ENCODE results near the gene CDK19.
"Not testable (repeated sequence)": the region's sequence is repeated elsewhere in the genome, so short reads cannot be mapped to it uniquely, and the experiment has no call there.

Gene CDK19

GRCh38 chr6:110768057-110768456 is 47.2 kb downstream of the CDK19 start:
- no peaks in the 10 kb centered on the region for H3K27me3 ChIP-seq (ENCODE audit: control insufficient read depth in 5 of 5, insufficient read depth in 4 of 5, low read length in 5 of 5)

GRCh38 chr6:110761371-110761770 is 53.9 kb downstream of the CDK19 start:
- Histone ChIP-seq H3K4me3 (ENCODE audit: low read depth in 1 of 5, low read length in 5 of 5) (no peak overlapping the region), H3K36me3 (ENCODE audit: control insufficient read depth in 5 of 5, insufficient read depth in 5 of 5, low read length in 5 of 5) (no peaks in the 10 kb centered on the region), H3K9me3 (ENCODE audit: control insufficient read depth in 5 of 5, low read length in 5 of 5) (no peaks in the 10 kb centered on the region), H3K27ac (ENCODE audit: low read depth, low read length) (no peak overlapping the region), H3K9ac (ENCODE audit: low read length in 5 of 5) (no peak overlapping the region), H3K4me1 (ENCODE audit: control insufficient read depth in 5 of 5, insufficient read depth in 5 of 5, low read length in 5 of 5) (no peaks in the 10 kb centered on the region), H3K27me3 (ENCODE audit: control insufficient read depth in 5 of 5, insufficient read depth in 4 of 5, low read length in 5 of 5) (no peaks in the 10 kb centered on the region)

More at GRCh38 chr6:110768057-110768456, 47.2 kb downstream of the CDK19 start:
- Histone ChIP-seq H3K9ac (ENCODE audit: low read length in 5 of 5) (no peak overlapping the region), H3K9me3 (ENCODE audit: control insufficient read depth in 5 of 5, low read length in 5 of 5) (peaks cover 0 to 5% (median 3%) of the 10 kb centered on the region in 5 donors), H3K4me3 (ENCODE audit: low read depth in 1 of 5, low read length in 5 of 5) (no peak overlapping the region), H3K4me1 (ENCODE audit: control insufficient read depth in 5 of 5, insufficient read depth in 5 of 5, low read length in 5 of 5) (no peaks in the 10 kb centered on the region), H3K36me3 (ENCODE audit: control insufficient read depth in 5 of 5, insufficient read depth in 5 of 5, low read length in 5 of 5) (peaks cover 0 to 3% (median 0%) of the 10 kb centered on the region in 5 donors), H3K27ac (ENCODE audit: low read depth, low read length) (no peak overlapping the region)

- Histone ChIP-seq H3K27me3 (ENCODE audit: control insufficient read depth in 5 of 5, insufficient read depth in 4 of 5, low read length in 5 of 5) (no peaks in the 10 kb centered on the region), H3K9ac (ENCODE audit: low read length in 5 of 5) (no peak overlapping the region), H3K4me1 (ENCODE audit: control insufficient read depth in 5 of 5, insufficient read depth in 5 of 5, low read length in 5 of 5) (no peaks in the 10 kb centered on the region), H3K27ac (ENCODE audit: low read depth, low read length) (no peak overlapping the region), H3K4me3 (ENCODE audit: low read depth in 1 of 5, low read length in 5 of 5) (no peak overlapping the region), H3K9me3 (ENCODE audit: control insufficient read depth in 5 of 5, low read length in 5 of 5) (no peaks in the 10 kb centered on the region), H3K36me3 (ENCODE audit: control insufficient read depth in 5 of 5, insufficient read depth in 5 of 5, low read length in 5 of 5) (no peaks in the 10 kb centered on the region)
These were observed 54.7 kb downstream of the CDK19 start for GRCh38 chr6:110760589-110760988.

- H3K36me3 ChIP-seq (ENCODE audit: control insufficient read depth in 5 of 5, insufficient read depth in 5 of 5, low read length in 5 of 5); H3K27ac ChIP-seq (ENCODE audit: low read depth, low read length): not testable (repeated sequence)
These were observed 55.2 kb downstream of the CDK19 start for GRCh38 chr6:110760098-110760497.

GRCh38 chr6:110757926-110758325 is 57.3 kb downstream of the CDK19 start:
- Histone ChIP-seq H3K27ac (ENCODE audit: low read depth, low read length) (no peak overlapping the region), H3K36me3 (ENCODE audit: control insufficient read depth in 5 of 5, insufficient read depth in 5 of 5, low read length in 5 of 5) (no peaks in the 10 kb centered on the region), H3K9ac (ENCODE audit: low read length in 5 of 5) (no peak overlapping the region)

More at GRCh38 chr6:110760098-110760497, 55.2 kb downstream of the CDK19 start:
- H3K9me3 ChIP-seq (ENCODE audit: control insufficient read depth in 5 of 5, low read length in 5 of 5); H3K4me1 ChIP-seq (ENCODE audit: control insufficient read depth in 5 of 5, insufficient read depth in 5 of 5, low read length in 5 of 5); H3K9ac ChIP-seq (ENCODE audit: low read length in 5 of 5); H3K27me3 ChIP-seq (ENCODE audit: control insufficient read depth in 5 of 5, insufficient read depth in 4 of 5, low read length in 5 of 5); H3K4me3 ChIP-seq (ENCODE audit: low read depth in 1 of 5, low read length in 5 of 5): not testable (repeated sequence)

GRCh38 chr6:110756817-110757216 is 58.5 kb downstream of the CDK19 start:
- Histone ChIP-seq H3K4me3 (ENCODE audit: low read depth in 1 of 5, low read length in 5 of 5) (no peak overlapping the region), H3K36me3 (ENCODE audit: control insufficient read depth in 5 of 5, insufficient read depth in 5 of 5, low read length in 5 of 5) (no peaks in the 10 kb centered on the region), H3K4me1 (ENCODE audit: control insufficient read depth in 5 of 5, insufficient read depth in 5 of 5, low read length in 5 of 5) (no peaks in the 10 kb centered on the region), H3K9ac (ENCODE audit: low read length in 5 of 5) (no peak overlapping the region), H3K9me3 (ENCODE audit: control insufficient read depth in 5 of 5, low read length in 5 of 5) (no peaks in the 10 kb centered on the region), H3K27me3 (ENCODE audit: control insufficient read depth in 5 of 5, insufficient read depth in 4 of 5, low read length in 5 of 5) (no peaks in the 10 kb centered on the region), H3K27ac (ENCODE audit: low read depth, low read length) (no peak overlapping the region)

More at GRCh38 chr6:110757926-110758325, 57.3 kb downstream of the CDK19 start:
- H3K4me1 ChIP-seq (ENCODE audit: control insufficient read depth in 5 of 5, insufficient read depth in 5 of 5, low read length in 5 of 5), result no peaks in the 10 kb centered on the region
- no peaks in the 10 kb centered on the region for H3K9me3 ChIP-seq (ENCODE audit: control insufficient read depth in 5 of 5, low read length in 5 of 5)
- H3K4me3 ChIP-seq (ENCODE audit: low read depth in 1 of 5, low read length in 5 of 5), result no peak overlapping the region
- H3K27me3 ChIP-seq (ENCODE audit: control insufficient read depth in 5 of 5, insufficient read depth in 4 of 5, low read length in 5 of 5), result no peaks in the 10 kb centered on the region

- no peak overlapping the region for H3K27ac ChIP-seq (ENCODE audit: low read depth, low read length)
- peaks cover 0 to 2% (median 0%) of the 10 kb centered on the region in 5 donors for H3K4me1 ChIP-seq (ENCODE audit: control insufficient read depth in 5 of 5, insufficient read depth in 5 of 5, low read length in 5 of 5)
- H3K27me3 ChIP-seq (ENCODE audit: control insufficient read depth in 5 of 5, insufficient read depth in 4 of 5, low read length in 5 of 5), result no peaks in the 10 kb centered on the region
- H3K9me3 ChIP-seq (ENCODE audit: control insufficient read depth in 5 of 5, low read length in 5 of 5), result no peaks in the 10 kb centered on the region
- no peak overlapping the region for H3K4me3 ChIP-seq (ENCODE audit: low read depth in 1 of 5, low read length in 5 of 5)
- no peaks in the 10 kb centered on the region for H3K36me3 ChIP-seq (ENCODE audit: control insufficient read depth in 5 of 5, insufficient read depth in 5 of 5, low read length in 5 of 5)
- H3K9ac ChIP-seq (ENCODE audit: low read length in 5 of 5), result no peak overlapping the region
These were observed 59.8 kb downstream of the CDK19 start for GRCh38 chr6:110755411-110755834.

- H3K27me3 ChIP-seq (ENCODE audit: control insufficient read depth in 5 of 5, insufficient read depth in 4 of 5, low read length in 5 of 5); H3K9me3 ChIP-seq (ENCODE audit: control insufficient read depth in 5 of 5, low read length in 5 of 5); H3K4me3 ChIP-seq (ENCODE audit: low read depth in 1 of 5, low read length in 5 of 5); H3K36me3 ChIP-seq (ENCODE audit: control insufficient read depth in 5 of 5, insufficient read depth in 5 of 5, low read length in 5 of 5); H3K9ac ChIP-seq (ENCODE audit: low read length in 5 of 5); H3K4me1 ChIP-seq (ENCODE audit: control insufficient read depth in 5 of 5, insufficient read depth in 5 of 5, low read length in 5 of 5); H3K27ac ChIP-seq (ENCODE audit: low read depth, low read length): not testable (repeated sequence)
These were observed 61.2 kb downstream of the CDK19 start for GRCh38 chr6:110753936-110754668.

- H3K27ac ChIP-seq (ENCODE audit: low read depth, low read length), result no peak overlapping the region
- no peaks in the 10 kb centered on the region for H3K9me3 ChIP-seq (ENCODE audit: control insufficient read depth in 5 of 5, low read length in 5 of 5)
- H3K4me1 ChIP-seq (ENCODE audit: control insufficient read depth in 5 of 5, insufficient read depth in 5 of 5, low read length in 5 of 5), result peaks cover 0 to 2% (median 0%) of the 10 kb centered on the region in 5 donors
- H3K36me3 ChIP-seq (ENCODE audit: control insufficient read depth in 5 of 5, insufficient read depth in 5 of 5, low read length in 5 of 5), result no peaks in the 10 kb centered on the region
- no peaks in the 10 kb centered on the region for H3K27me3 ChIP-seq (ENCODE audit: control insufficient read depth in 5 of 5, insufficient read depth in 4 of 5, low read length in 5 of 5)
- no peak overlapping the region for H3K9ac ChIP-seq (ENCODE audit: low read length in 5 of 5)
- no peak overlapping the region for H3K4me3 ChIP-seq (ENCODE audit: low read depth in 1 of 5, low read length in 5 of 5)
These were observed 66.8 kb downstream of the CDK19 start for GRCh38 chr6:110748453-110748852.

- peaks cover 0 to 2% (median 0%) of the 10 kb centered on the region in 5 donors for H3K4me1 ChIP-seq (ENCODE audit: control insufficient read depth in 5 of 5, insufficient read depth in 5 of 5, low read length in 5 of 5)
- peaks cover 0 to 5% (median 2%) of the 10 kb centered on the region in 5 donors for H3K9me3 ChIP-seq (ENCODE audit: control insufficient read depth in 5 of 5, low read length in 5 of 5)
- H3K27me3 ChIP-seq (ENCODE audit: control insufficient read depth in 5 of 5, insufficient read depth in 4 of 5, low read length in 5 of 5), result no peaks in the 10 kb centered on the region
- H3K9ac ChIP-seq (ENCODE audit: low read length in 5 of 5), result no peak overlapping the region
- no peak overlapping the region for H3K27ac ChIP-seq (ENCODE audit: low read depth, low read length)
- H3K36me3 ChIP-seq (ENCODE audit: control insufficient read depth in 5 of 5, insufficient read depth in 5 of 5, low read length in 5 of 5), result peaks cover 0 to 3% (median 0%) of the 10 kb centered on the region in 5 donors
- no peak overlapping the region for H3K4me3 ChIP-seq (ENCODE audit: low read depth in 1 of 5, low read length in 5 of 5)
These were observed 68.6 kb downstream of the CDK19 start for GRCh38 chr6:110746680-110747079.
